SK-N-SH treated with all-trans-retinoic acid at 6 μM for 48 hours (cell line): Measurements from ENCODE around the gene MED27.

ENCODE experiments used
- ATAC-seq: fragments of 200-7000 bp; cut with Tn5 transposase; 3 replicates; pipeline ENCODE4 v1.9.1; 2020; ENCODE audit warnings: mild to moderate bottlenecking, moderate library complexity
- ARNTL ChIP-seq: fragments of 450-650 bp; formaldehyde crosslinking; IDR thresholded peaks from 2 replicates; pipeline ENCODE4 v1.5.0; 2020; ENCODE audit warnings: low read depth, mild to moderate bottlenecking, moderate library complexity, borderline replicate concordance
- BACH2 ChIP-seq: fragments of 250-450 bp; sonication (Bioruptor Pico); IDR thresholded peaks from 2 replicates; pipeline ENCODE4 v1.9.0; 2021; ENCODE audit warnings: mild to moderate bottlenecking, borderline replicate concordance
- CREB5 ChIP-seq: fragments of 250-450 bp; sonication (Bioruptor Pico); IDR thresholded peaks from 2 replicates; pipeline ENCODE4 v1.5.1; 2020; ENCODE audit warnings: low read depth, mild to moderate bottlenecking, moderate library complexity
- CSDC2 ChIP-seq: fragments of 250-450 bp; sonication (Bioruptor Pico); IDR thresholded peaks from 2 replicates; pipeline ENCODE4 v1.5.0; 2020; ENCODE audit warnings: mild to moderate bottlenecking, moderate library complexity
- CSRNP3 ChIP-seq: fragments of 250-450 bp; sonication (Bioruptor Pico); IDR thresholded peaks from 2 replicates; pipeline ENCODE4 v1.5.1; 2021; ENCODE audit warnings: mild to moderate bottlenecking, moderate library complexity
- ESRRG ChIP-seq: fragments of 250-450 bp; sonication (Bioruptor Pico); IDR thresholded peaks from 2 replicates; pipeline ENCODE4 v1.6.1; 2021; ENCODE audit warnings: mild to moderate bottlenecking
- GLIS3 ChIP-seq: fragments of 250-450 bp; sonication (Bioruptor Pico); IDR thresholded peaks from 2 replicates; pipeline ENCODE4 v1.5.0; 2020; ENCODE audit warnings: mild to moderate bottlenecking, moderate library complexity
- ISL1 ChIP-seq: fragments of 250-450 bp; sonication (Bioruptor Pico); IDR thresholded peaks from 2 replicates; pipeline ENCODE4 v2.1.2; 2022; ENCODE audit warnings: mild to moderate bottlenecking, moderate library complexity
- PATZ1 ChIP-seq: fragments of 250-450 bp; sonication (Bioruptor Pico); IDR thresholded peaks from 2 replicates; pipeline ENCODE4 v1.8.0; 2020; ENCODE audit warnings: mild to moderate bottlenecking, moderate library complexity, borderline replicate concordance
- POU6F1 ChIP-seq: fragments of 250-450 bp; sonication (Bioruptor Pico); IDR thresholded peaks from 2 replicates; pipeline ENCODE4 v1.8.0; 2021; ENCODE audit warnings: low read depth, mild to moderate bottlenecking, moderate library complexity, borderline replicate concordance
- PPARA ChIP-seq: fragments of 250-450 bp; sonication (Bioruptor Pico); IDR thresholded peaks from 2 replicates; pipeline ENCODE4 v1.5.0; 2020; ENCODE audit warnings: mild to moderate bottlenecking, borderline replicate concordance
- RARB ChIP-seq: fragments of 250-450 bp; sonication (Bioruptor Pico); IDR thresholded peaks from 2 replicates; pipeline ENCODE4 v1.8.0; 2021; ENCODE audit warnings: mild to moderate bottlenecking, moderate library complexity
- SNAI2 ChIP-seq: fragments of 250-450 bp; sonication (Bioruptor Pico); IDR thresholded peaks from 2 replicates; pipeline ENCODE4 v1.5.0; 2020; ENCODE audit warnings: mild to moderate bottlenecking, moderate library complexity
- TCF4 ChIP-seq: fragments of 250-450 bp; sonication (Bioruptor Pico); IDR thresholded peaks from 2 replicates; pipeline ENCODE4 v1.8.0; 2021; ENCODE audit warnings: mild to moderate bottlenecking, moderate library complexity, borderline replicate concordance
- TOX ChIP-seq: fragments of 250-450 bp; sonication (Bioruptor Pico); IDR thresholded peaks from 2 replicates; pipeline ENCODE4 v1.8.0; 2021; ENCODE audit warnings: mild to moderate bottlenecking, moderate library complexity, borderline replicate concordance
- TSHZ2 ChIP-seq: fragments of 250-450 bp; sonication (Bioruptor Pico); IDR thresholded peaks from 2 replicates; pipeline ENCODE4 v1.5.0; 2020; ENCODE audit warnings: mild to moderate bottlenecking, moderate library complexity
- ZFP3 ChIP-seq: fragments of 250-450 bp; sonication (Bioruptor Pico); IDR thresholded peaks from 2 replicates; pipeline ENCODE4 v1.5.0; 2020; ENCODE audit warnings: mild to moderate bottlenecking, moderate library complexity
- ZFP30 ChIP-seq: fragments of 450-650 bp; formaldehyde crosslinking; IDR thresholded peaks from 2 replicates; pipeline ENCODE4 v1.5.0; 2022; ENCODE audit warnings: mild to moderate bottlenecking, moderate library complexity
- ZNF565 ChIP-seq: fragments of 450-650 bp; formaldehyde crosslinking; conservative IDR thresholded peaks from 2 replicates; pipeline ENCODE4 v1.5.0; 2020; ENCODE audit warnings: low read depth, mild to moderate bottlenecking, moderate library complexity
- ZNF70 ChIP-seq: fragments of 450-650 bp; formaldehyde crosslinking; IDR thresholded peaks from 2 replicates; pipeline ENCODE4 v1.5.0; 2020; ENCODE audit warnings: mild to moderate bottlenecking, moderate library complexity
- ZNF8 ChIP-seq: fragments of 450-650 bp; formaldehyde crosslinking; IDR thresholded peaks from 2 replicates; pipeline ENCODE4 v1.5.0; 2020; ENCODE audit warnings: mild to moderate bottlenecking, moderate library complexity

Gene MED27

GRCh38 chr9:131984564-131984963 lies 95.1 kb downstream of the MED27 start (continued):
- TF ChIP-seq TSHZ2, result no peak
- TF ChIP-seq, all 23 proteins: peak for 0

- no peak for ATAC-seq
These were observed 96.9 kb downstream of the MED27 start for GRCh38 chr9:131982671-131983239.

GRCh38 chr9:131982102-131982501 lies 97.6 kb downstream of the MED27 start:
- TF ChIP-seq PPARA (CRISPR knock-in tag) (no peak), ZNF565 (CRISPR knock-in tag) (no peak), ZNF70 (CRISPR knock-in tag) (no peak), ARNTL (CRISPR knock-in tag) (no peak), RARB (CRISPR knock-in tag) (no peak), BACH2 (CRISPR knock-in tag) (no peak), POU6F1 (CRISPR knock-in tag) (no peak), ISL1 (CRISPR knock-in tag) (no peak)
- no peak for ATAC-seq

More at GRCh38 chr9:131982671-131983239, 96.9 kb downstream of the MED27 start:
- TF ChIP-seq ARNTL (CRISPR knock-in tag) (no peak), RARB (CRISPR knock-in tag) (no peak), ZFP3 (CRISPR knock-in tag) (no peak), CSRNP3 (CRISPR knock-in tag) (no peak), POU6F1 (CRISPR knock-in tag) (no peak), CSDC2 (CRISPR knock-in tag) (no peak), GLIS3 (no peak), PATZ1 (CRISPR knock-in tag) (no peak), TCF4 (no peak), PPARA (CRISPR knock-in tag) (no peak), ZNF70 (CRISPR knock-in tag) (no peak), ESRRG (CRISPR knock-in tag) (no peak), CREB5 (no peak), ZNF8 (no peak), ISL1 (CRISPR knock-in tag) (no peak), TOX (CRISPR knock-in tag) (no peak), ZFP30 (CRISPR knock-in tag) (no peak), SNAI2 (CRISPR knock-in tag) (no peak), BACH2 (CRISPR knock-in tag) (no peak)
- TF ChIP-seq, all 23 proteins: peak for 0
